HL-60/S4 treated with phorbol 12-myristate 13-acetate at 8.2 ng/mL for 4 days and 3 days (cell line): ENCODE measurements around the gene MERTK.
"Not testable (repeated sequence)": the region's sequence is repeated elsewhere in the genome, so short reads cannot be mapped to it uniquely, and the experiment has no call there.

ENCODE experiments used
- in situ Hi-C: fragments of 300-500 bp; cut with MboI; formaldehyde crosslinking; loops from 2 replicates; pipeline ENCODE4 v1.15.0; 2022; ENCODE audit warnings: low sequenced_read_pairs

Gene MERTK

DNA sequence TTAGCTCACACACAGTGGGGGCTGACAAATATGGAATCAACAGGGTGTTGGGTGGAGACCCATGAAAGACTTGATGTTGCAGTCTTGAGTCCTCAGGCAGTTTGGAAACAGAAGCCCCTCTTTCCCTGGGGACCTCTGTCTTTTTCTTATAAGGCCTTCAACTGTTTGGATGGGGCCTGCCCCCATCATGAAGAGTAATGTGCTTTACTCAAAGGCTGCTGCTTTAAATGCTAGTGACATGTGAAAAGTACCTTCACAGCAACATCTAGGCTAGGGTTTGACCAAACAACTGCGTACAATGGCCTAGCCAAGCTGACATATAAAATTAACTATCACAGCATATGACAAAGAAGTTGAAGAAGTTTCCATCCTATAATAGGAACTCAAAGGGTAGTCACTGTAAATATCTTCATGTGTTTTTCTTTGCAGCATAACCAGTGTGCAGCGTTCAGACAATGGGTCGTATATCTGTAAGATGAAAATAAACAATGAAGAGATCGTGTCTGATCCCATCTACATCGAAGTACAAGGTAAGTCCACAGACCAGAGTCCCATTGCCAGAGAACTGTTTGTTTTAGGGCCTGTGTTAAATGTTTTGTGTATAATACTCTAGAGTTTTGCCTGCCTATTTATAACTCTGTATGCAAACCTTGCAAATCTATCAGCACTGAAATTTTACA is 46.3 kb downstream of the MERTK start:
- in situ Hi-C loops = no loop called here

DNA sequence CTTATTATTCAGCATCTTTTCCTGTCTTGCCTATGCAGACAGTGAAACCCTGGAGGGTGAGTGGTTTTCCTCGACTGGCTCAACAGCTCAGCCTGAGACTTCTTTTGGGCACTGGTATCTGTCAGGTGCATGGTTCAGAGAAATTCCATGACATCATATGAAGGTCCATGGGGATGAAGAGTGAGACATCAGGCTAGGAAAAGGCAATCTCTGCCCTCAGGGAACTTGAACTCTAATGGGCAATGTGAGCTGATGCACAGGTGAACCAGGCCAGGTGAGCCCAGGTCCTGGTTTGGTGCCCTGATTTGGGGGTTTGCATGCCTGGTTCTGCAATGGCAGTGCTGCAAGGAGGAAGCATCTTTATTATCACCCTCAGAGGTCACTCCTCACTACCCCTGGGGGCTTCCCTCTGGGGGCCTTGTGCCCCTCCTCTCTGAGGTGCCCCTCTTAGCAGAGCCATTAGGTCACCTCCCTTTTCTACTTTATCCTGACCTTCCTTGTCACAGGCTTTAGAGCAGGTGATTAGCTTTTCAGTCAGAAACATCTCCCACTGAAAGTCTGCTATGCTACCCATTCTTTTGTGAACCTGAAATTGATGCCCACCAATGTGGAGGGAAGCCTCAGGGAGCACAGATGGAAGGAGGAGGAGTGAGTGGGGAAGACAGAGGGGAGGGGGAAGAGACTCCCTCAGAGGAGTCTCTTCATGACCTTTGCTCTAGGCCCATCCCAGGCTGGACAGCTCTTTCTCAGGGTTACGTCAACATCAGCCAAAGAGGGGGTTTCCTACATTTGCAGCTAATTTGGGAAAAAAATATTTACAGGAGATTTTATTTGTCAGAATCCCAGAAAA is 47.3 kb downstream of the MERTK start:
- in situ Hi-C loops = no loop called here

DNA sequence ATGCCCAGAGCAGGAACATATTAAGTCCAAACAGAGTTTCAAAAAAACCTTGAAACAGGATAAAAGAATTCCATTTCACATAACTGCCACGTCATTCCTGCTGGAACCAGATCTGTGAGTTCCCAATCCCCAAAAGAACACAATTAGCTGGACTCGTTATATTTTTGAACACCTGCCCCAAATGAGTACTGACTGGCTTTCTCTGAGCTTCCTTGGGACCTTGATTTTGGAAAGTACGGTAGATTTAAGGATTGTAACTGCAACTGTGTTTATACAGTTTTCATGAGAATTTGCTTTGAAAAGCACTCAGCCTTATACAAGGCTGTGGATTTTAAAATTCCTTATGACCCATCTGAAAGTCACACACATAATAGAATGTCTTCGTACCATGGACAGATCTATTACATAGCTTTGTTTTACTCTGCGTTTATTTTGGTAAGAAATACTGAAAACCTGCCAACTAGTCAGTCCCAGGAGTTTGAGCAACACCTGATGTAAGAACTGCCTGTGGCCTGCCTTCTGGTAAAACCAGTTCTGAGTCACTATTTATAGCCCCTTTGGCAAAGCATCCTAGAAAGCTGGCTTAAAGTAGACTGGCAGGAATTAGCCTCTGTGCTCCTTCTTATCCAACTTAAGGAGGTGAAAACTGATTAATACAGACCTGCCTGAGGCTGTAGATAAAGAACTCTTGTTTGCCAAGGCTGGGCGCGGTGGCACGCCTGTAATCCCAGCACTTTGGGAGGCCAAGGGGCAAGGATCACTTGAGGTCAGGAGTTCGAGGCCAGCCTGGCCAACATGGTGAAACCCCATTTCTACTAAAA is 48.1 kb downstream of the MERTK start:
- in situ Hi-C loops = no loop called here

GRCh38 chr2:111947219-111947618 is 48.8 kb downstream of the MERTK start:
- in situ Hi-C loops = no loop called here

GRCh38 chr2:111948832-111949231 is 50.4 kb downstream of the MERTK start:
- in situ Hi-C loops = no loop called here

DNA sequence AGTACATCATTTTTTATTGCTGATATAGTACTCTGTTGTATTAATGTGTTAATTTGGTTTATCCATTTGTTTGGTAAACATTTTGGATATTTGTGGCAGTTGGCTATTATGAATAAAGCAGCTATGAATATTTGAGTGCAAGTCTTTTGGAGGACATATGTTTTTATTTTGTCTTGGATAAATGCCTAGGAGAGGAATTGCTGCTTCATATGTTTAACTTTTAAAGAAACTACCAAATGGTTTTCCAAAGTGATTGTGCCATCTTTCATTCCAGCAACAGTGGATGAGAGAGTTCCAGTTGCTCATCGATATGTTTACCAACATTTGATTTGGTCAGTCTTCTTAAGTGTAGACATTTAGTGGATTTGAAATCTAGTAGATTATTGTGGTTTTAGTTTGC is 51.8 kb downstream of the MERTK start:
- in situ Hi-C loops = no loop called here

DNA sequence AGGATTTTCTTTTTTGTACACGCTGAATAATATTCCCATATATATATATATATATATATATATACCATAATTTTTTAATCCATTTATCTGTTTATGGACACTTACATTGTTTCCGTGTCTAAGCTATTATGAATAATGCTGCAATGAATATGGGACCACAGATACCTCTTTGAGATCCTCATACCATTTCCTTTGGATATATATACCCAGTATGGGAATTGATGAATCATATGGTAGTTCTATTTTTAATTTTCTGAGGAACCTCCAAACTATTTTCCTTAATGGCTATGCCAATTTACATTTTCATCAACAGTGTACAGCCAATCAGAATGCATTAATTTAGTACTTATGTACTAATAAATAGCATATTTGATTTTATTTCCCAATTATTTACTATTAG is 53.1 kb downstream of the MERTK start:
- in situ Hi-C loops = no loop called here

DNA sequence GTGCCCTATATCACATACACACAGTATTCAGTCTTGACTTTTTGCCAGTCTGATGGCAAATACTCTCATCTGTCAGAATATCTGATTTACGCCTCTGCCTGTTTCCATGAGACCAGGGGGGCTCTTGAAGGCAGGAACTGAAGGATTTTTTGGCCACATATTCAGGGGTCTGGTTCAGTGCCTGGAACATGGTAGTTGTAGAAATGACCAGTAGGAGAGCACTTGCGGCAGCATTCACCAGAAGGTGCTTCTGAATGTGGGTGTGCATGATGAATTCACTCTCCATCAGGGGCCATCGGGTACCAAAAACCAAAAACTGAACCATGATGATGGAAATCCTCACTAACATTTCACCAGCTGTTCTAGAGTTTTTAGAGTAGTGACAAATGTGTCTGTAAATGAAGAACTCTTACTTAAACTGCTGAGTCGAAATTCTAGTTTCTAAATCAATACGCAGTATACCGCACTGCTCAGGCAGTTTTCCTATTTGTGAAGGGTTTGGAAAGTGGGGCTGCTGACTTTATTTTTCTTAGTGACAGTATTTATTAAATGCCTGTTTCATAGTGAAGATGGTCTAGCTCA is 54.6 kb downstream of the MERTK start:
- in situ Hi-C loops = no loop called here

DNA sequence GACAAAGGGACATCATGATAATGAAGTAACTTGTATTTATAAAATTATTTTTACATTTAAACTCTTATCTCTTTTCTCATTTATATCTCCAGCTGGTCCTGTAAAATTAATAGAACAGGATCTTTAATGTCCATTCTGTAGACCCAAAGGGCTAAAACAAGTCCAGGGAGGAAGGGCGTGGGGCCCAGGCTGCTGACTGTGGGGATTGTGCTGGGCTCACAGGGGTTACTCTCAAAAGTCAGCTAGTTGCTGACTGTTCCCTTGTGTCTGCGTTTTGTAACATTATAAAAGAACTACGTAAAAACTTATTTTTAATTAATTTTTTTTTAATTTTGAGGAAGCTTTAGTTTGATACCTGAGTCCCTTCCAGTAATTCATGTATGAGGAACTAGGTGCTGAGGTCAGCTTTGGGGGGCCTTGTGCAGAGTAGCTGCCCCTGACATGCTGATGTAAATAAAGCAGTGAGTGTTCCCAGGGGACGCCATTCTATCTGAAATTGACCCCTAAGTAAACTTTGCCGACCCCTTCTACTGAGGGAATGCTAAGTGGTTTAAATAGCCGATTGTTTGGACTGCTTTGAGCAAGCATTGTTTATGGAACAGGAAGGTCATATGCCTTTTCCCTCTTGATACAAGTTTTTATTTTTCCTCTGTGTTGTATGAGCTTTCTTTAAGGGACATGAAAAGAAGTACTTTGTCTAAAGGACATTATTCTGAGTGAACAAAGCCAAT is 56.4 kb downstream of the MERTK start:
- in situ Hi-C loops = no loop called here

- in situ Hi-C loops = no loop called here
Measured at GRCh38 chr2:111957872-111958354, 59.5 kb downstream of the MERTK start.

GRCh38 chr2:111958901-111959300 is 60.5 kb downstream of the MERTK start:
- in situ Hi-C loops = no loop called here

GRCh38 chr2:111961663-111962062 is 63.3 kb downstream of the MERTK start:
- in situ Hi-C loops = no loop called here

DNA sequence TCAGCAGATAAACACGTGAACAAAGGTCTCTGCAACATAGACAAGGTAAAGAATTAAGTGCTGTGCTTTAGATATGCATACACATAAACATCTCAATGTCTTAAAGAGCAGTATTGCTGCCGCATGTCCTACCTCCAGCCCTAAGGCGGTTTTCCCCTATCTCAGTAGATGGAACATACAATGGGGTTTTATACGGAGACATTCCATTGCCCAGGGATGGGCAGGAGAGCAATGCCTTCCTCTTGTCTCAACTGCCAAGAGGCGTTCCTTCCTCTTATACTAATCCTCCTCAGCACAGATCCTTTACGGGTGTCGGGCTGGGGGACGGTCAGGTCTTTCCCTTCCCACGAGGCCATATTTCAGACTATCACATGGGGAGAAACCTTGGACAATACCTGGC is 64.7 kb downstream of the MERTK start:
- in situ Hi-C loops = not testable (repeated sequence)

DNA sequence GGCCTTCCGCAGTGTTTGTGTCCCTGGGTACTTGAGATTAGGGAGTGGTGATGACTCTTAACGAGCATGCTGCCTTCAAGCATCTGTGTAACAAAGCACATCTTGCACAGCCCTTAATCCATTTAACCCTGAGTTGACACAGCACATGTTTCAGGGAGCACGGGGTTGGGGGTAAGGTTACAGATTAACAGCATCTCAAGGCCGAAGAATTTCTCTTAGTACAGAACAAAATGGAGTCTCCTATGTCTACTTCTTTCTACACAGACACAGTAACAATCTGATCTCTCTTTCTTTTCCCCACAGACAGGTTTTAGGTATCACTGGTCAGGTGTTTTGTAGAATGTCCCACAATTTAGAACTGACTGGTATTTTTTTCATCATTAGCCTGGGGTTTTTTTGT is 65.1 kb downstream of the MERTK start:
- in situ Hi-C loops = not testable (repeated sequence)

DNA sequence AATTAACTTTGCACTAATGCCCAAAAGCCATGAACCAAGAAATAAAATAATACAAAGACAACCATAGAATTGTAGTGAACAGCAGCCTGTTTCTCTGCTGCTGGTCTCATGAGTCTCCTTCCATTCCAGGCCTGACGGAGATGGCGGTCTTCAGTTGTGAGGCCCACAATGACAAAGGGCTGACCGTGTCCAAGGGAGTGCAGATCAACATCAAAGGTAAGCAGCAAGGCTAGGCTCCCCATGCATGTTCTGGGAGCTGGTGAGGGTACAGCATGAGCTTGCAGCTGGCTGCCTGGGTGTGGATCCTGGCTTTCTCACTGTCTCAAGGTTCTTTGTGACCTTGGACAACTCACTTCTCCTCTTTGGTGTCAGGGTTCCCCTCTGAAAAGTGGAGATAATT is 66.7 kb downstream of the MERTK start:
- in situ Hi-C loops = no loop called here

DNA sequence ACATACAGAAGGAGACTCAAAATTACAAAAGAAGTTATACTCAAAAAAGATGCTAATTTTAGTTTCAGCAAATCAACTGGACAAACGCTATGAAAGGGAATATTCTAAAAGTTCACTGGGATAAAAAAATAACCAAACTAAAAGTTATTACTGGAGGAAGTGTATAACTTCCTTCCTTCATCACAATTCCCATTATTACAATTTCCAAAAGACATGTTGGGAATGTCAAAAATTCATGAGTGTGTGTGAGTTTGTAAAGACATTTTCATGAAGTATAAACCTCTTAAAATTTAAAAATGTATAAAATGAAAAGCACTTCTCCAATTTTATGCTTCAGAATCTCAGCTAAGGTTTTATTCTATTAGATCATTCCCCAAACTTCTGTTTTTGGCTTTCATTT is 67.8 kb downstream of the MERTK start:
- in situ Hi-C loops = no loop called here

- in situ Hi-C loops = no loop called here
Measured at GRCh38 chr2:111967018-111967417, 68.6 kb downstream of the MERTK start.

DNA sequence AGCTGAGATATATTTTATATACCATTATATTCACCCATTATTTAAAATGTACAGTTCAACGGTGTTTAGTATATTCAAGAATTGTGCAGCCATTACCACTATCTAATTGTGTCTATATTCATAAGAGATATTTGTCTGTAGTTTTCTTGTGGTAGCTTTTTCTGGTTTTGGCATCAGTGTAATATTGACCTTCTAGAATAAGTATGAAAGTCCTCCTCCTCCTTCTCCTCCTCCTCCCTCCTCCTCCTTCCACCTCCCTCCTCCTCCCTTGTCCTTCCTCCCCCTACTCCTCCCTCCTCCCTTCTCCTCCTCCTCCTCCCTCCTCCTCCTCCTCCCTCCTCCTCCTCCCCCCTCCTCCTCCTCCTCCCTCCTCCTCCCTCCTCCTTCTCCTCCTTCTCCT is 72.0 kb downstream of the MERTK start:
- in situ Hi-C loops = no loop called here

DNA sequence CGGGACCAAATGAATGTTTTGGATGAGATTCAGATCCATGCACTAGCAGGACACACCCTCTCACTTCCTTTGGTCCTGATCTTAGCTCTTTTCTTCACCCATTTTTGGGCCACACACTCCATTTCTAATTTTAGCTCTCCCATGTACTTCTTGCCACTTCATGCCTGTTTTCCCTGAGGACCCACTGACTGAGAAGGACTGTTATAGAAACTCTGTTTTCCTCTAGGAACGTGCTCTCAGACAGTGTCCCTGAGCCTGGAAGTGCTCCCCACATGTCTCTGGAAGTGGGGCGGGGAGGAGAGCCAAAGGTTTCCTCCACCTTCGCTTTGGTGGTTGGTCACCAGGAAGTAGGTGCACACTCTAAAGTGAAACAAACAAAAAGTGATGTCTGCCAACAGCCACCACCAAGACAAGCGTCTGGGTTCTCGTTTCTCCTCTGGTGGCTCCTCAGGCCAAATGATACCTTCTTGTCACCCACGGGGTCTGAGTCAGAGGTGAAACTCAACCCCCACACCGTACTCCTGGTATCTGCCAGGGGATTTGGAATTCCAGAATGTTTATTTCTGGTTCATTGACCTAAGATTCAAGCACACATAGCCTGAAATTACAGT is 74.7 kb downstream of the MERTK start:
- in situ Hi-C loops = no loop called here

GRCh38 chr2:111973701-111974100 is 75.3 kb downstream of the MERTK start:
- in situ Hi-C loops = no loop called here
